Muscle of back (tissue), 11 donors: ENCODE results near the gene TPSB2. TPM values are rescaled to one million over a fixed set of nuclear protein-coding genes. Genes with fewer than 3 reads are reported as not detected.
"Not testable (repeated sequence)": the region's sequence is repeated elsewhere in the genome, so short reads cannot be mapped to it uniquely, and the experiment has no call there.

ENCODE experiments used
- DNase-seq, 3 donors: peaks; one replicate each; pipeline versions ENCODE4 v3.0.0 to v3.0.0-alpha.2; 2013
- polyA plus RNA-seq, 10 donors: library from polyadenylated mRNA; unstranded; fragments of 120-200 nt; gene quantifications; one replicate each; pipeline ENCODE4 v1.2.1, GENCODE V29; 2013; ENCODE audit not compliant: insufficient read length in 10 of 10

TPSB2 gene
- polyA plus RNA-seq, 10 donors: 0.34 to 6.3 (median 2.6) TPM

- no peak for DNase-seq
Measured at GRCh38 chr16:1262210-1262845, 32.3 kb upstream of the TPSB2 start.

- DNase-seq: no peak
Measured at GRCh38 chr16:1261131-1261892, 31.3 kb upstream of the TPSB2 start.

- no peak for DNase-seq
Measured at GRCh38 chr16:1260101-1260680, 30.2 kb upstream of the TPSB2 start.

- no peak for DNase-seq
Measured at GRCh38 chr16:1259760-1260068, 29.7 kb upstream of the TPSB2 start.

- DNase-seq: no peak
Measured at GRCh38 chr16:1258906-1259759, 29.1 kb upstream of the TPSB2 start.

GRCh38 chr16:1258225-1258600 is 28.2 kb upstream of the TPSB2 start:
- no peak for DNase-seq

- DNase-seq: no peak
Measured at GRCh38 chr16:1257561-1258224, 27.7 kb upstream of the TPSB2 start.

GRCh38 chr16:1256874-1257322 is 26.9 kb upstream of the TPSB2 start:
- DNase-seq: no peak

GRCh38 chr16:1256296-1256873 is 26.4 kb upstream of the TPSB2 start:
- not testable (repeated sequence) for DNase-seq

- DNase-seq: not testable (repeated sequence)
Measured at GRCh38 chr16:1255276-1256122, 25.5 kb upstream of the TPSB2 start, which contains the start of gene TPSD1. TPSD1 (plus strand) TSS chr16:1256069; CDS start chr16:1256281, 212 bp downstream.

- not testable (repeated sequence) for DNase-seq
Measured at GRCh38 chr16:1254821-1255220, 24.8 kb upstream of the TPSB2 start.

GRCh38 chr16:1253701-1254364 is 23.8 kb upstream of the TPSB2 start:
- DNase-seq: not testable (repeated sequence)

- not testable (repeated sequence) for DNase-seq
Measured at GRCh38 chr16:1249031-1249755, 19.2 kb upstream of the TPSB2 start.

GRCh38 chr16:1247903-1248537 is 18.0 kb upstream of the TPSB2 start:
- not testable (repeated sequence) for DNase-seq

- DNase-seq: no peak
Measured at GRCh38 chr16:1245452-1246020, 15.6 kb upstream of the TPSB2 start.

- DNase-seq: no peak
Measured at GRCh38 chr16:1244881-1245280, 14.9 kb upstream of the TPSB2 start.

- DNase-seq: not testable (repeated sequence)
Measured at GRCh38 chr16:1243907-1244850, 14.2 kb upstream of the TPSB2 start.
